ENCODE measurements around the gene ART3.

Gene ART3

GRCh38 chr4:76060506-76060905 is 14.0 kb upstream of the ART3 start:
- in situ Hi-C loops (cut with MboI; ENCODE audit: low sequenced_read_pairs, unreplicated experiment), result loop anchor here (10.0 kb wide), 1 partner anchor 156 kb away; the partner anchor contains the start of gene PPEF2
- no peak for TF ChIP-seq CTCF (IDR thresholded peaks at IDR 0.05; ENCODE audit: borderline replicate concordance, control extremely low read depth, extremely low read depth, insufficient read depth, missing control alignments)
- no peak for DNase-seq (ENCODE audit: low spot score)

GRCh38 chr4:76061421-76061820 is 13.1 kb upstream of the ART3 start:
- TF ChIP-seq CTCF (IDR thresholded peaks at IDR 0.05; ENCODE audit: borderline replicate concordance, control extremely low read depth, extremely low read depth, insufficient read depth, missing control alignments), result no peak
- no peak for DNase-seq (ENCODE audit: low spot score)
- in situ Hi-C loops (cut with MboI; ENCODE audit: low sequenced_read_pairs, unreplicated experiment), result loop anchor here (10.0 kb wide), 1 partner anchor 157 kb away; the partner anchor contains the start of gene PPEF2

GRCh38 chr4:76061982-76062381 is 12.5 kb upstream of the ART3 start:
- DNase-seq (ENCODE audit: low spot score), result peak; percentile 52
- TF ChIP-seq CTCF (IDR thresholded peaks at IDR 0.05; ENCODE audit: borderline replicate concordance, control extremely low read depth, extremely low read depth, insufficient read depth, missing control alignments), result no peak
- in situ Hi-C loops (cut with MboI; ENCODE audit: low sequenced_read_pairs, unreplicated experiment), result loop anchor here (10.0 kb wide), 1 partner anchor 157 kb away; the partner anchor contains the start of gene PPEF2

- no peak for TF ChIP-seq CTCF (IDR thresholded peaks at IDR 0.05; ENCODE audit: borderline replicate concordance, control extremely low read depth, extremely low read depth, insufficient read depth, missing control alignments)
- in situ Hi-C loops (cut with MboI; ENCODE audit: low sequenced_read_pairs, unreplicated experiment), result loop anchor here (5.0 to 10.0 kb wide), 2 partner anchors 64 to 162 kb away; partner anchors contain the start of gene PPEF2
- no peak for DNase-seq (ENCODE audit: low spot score)
Observed at GRCh38 chr4:76066546-76066945, 8.0 kb upstream of the ART3 start.

GRCh38 chr4:76067652-76068286 is 6.7 kb upstream of the ART3 start:
- peak; percentile 75 for DNase-seq (ENCODE audit: low spot score)
- in situ Hi-C loops (cut with MboI; ENCODE audit: low sequenced_read_pairs, unreplicated experiment), result loop anchor here (5.0 to 10.0 kb wide), 2 partner anchors 65 to 163 kb away; partner anchors contain the start of gene PPEF2
- TF ChIP-seq CTCF (IDR thresholded peaks at IDR 0.05; ENCODE audit: borderline replicate concordance, control extremely low read depth, extremely low read depth, insufficient read depth, missing control alignments), result peak; percentile 70

- no peak for TF ChIP-seq CTCF (IDR thresholded peaks at IDR 0.05; ENCODE audit: borderline replicate concordance, control extremely low read depth, extremely low read depth, insufficient read depth, missing control alignments)
- in situ Hi-C loops (cut with MboI; ENCODE audit: low sequenced_read_pairs, unreplicated experiment), result no loop called here
- no peak for DNase-seq (ENCODE audit: low spot score)
Observed at GRCh38 chr4:76072760-76073159, 1.7 kb upstream of the ART3 start.
